NT2/D1 (cell line): ENCODE measurements around the gene CEP41.
"Not testable (repeated sequence)": the region's sequence is repeated elsewhere in the genome, so short reads cannot be mapped to it uniquely, and the experiment has no call there.

Experiments
- DNase-seq: peaks from one replicate; pipeline ENCODE4 v3.0.0-alpha.2; 2011; ENCODE audit warnings: low read depth, low spot score
- H3K27me3 ChIP-seq: 2 replicates; pipeline ENCODE4 v1.6.0; 2011; ENCODE audit warnings: mild to moderate bottlenecking; ENCODE audit not compliant: insufficient read length, insufficient read depth
- H3K36me3 ChIP-seq: 2 replicates; pipeline ENCODE4 v1.6.1; 2011; ENCODE audit warnings: mild to moderate bottlenecking, low read length, mixed read lengths; ENCODE audit not compliant: insufficient read depth, insufficient read length
- H3K4me1 ChIP-seq: 2 replicates; pipeline ENCODE4 v1.5.1; 2011; ENCODE audit not compliant: insufficient read depth, insufficient read length
- H3K4me3 ChIP-seq: 2 replicates; pipeline ENCODE4 v1.5.1; 2011; ENCODE audit warnings: low read depth; ENCODE audit not compliant: insufficient read length
- H3K9ac ChIP-seq: 2 replicates; pipeline ENCODE4 v1.6.0; 2011; ENCODE audit warnings: low read depth; ENCODE audit not compliant: insufficient read length
- H3K9me3 ChIP-seq: 2 replicates; pipeline ENCODE4 v1.5.1; 2011; ENCODE audit warnings: mild to moderate bottlenecking, low read length; ENCODE audit not compliant: insufficient read depth
- SUZ12 ChIP-seq: IDR thresholded peaks from 2 replicates; pipeline ENCODE4 v1.6.1; 2011; ENCODE audit not compliant: insufficient read length, insufficient read depth; ENCODE audit errors: extremely low read depth
- YY1 ChIP-seq: IDR thresholded peaks from 2 replicates; pipeline ENCODE4 v1.6.1; 2011; ENCODE audit not compliant: insufficient read length, insufficient read depth
- ZNF274 ChIP-seq: IDR thresholded peaks from 2 replicates; pipeline ENCODE4 v1.6.1; 2011; ENCODE audit warnings: mild to moderate bottlenecking, low read depth, low read length

The CEP41 gene

GRCh38 chr7:130380861-130381455 is 59.9 kb downstream of the CEP41 start:
- no peak for TF ChIP-seq ZNF274
- no peak for TF ChIP-seq SUZ12
- TF ChIP-seq YY1 = no peak
- Histone ChIP-seq H3K4me1 (peaks cover 7% of the 10 kb centered on the region), H3K27me3 (no peaks in the 10 kb centered on the region), H3K9me3 (peaks cover 13% of the 10 kb centered on the region; the same call in 1 of the 2 replicates), H3K9ac (no peak overlapping the region), H3K4me3 (no peak overlapping the region), H3K36me3 (no peaks in the 10 kb centered on the region)
- no peak for DNase-seq

GRCh38 chr7:130379921-130380860 is 60.6 kb downstream of the CEP41 start, which contains the start of gene CPA1:
TSS of gene CPA1 (plus strand) at chr7:130380494. CDS start at chr7:130380521, 27 bp downstream.
- Histone ChIP-seq H3K36me3 (no peaks in the 10 kb centered on the region), H3K4me3 (no peak within 1 kb of the TSS), H3K9me3 (peaks cover 17% of the 10 kb centered on the region; the same call in 1 of the 2 replicates), H3K27me3 (no peaks in the 10 kb centered on the region), H3K4me1 (peaks cover 7% of the 10 kb centered on the region), H3K9ac (no peak within 1 kb of the TSS)
- TF ChIP-seq SUZ12 (no peak), YY1 (no peak), ZNF274 (no peak)
- no peak for DNase-seq

GRCh38 chr7:130379532-130379920 is 61.3 kb downstream of the CEP41 start:
- Histone ChIP-seq H3K27me3 (no peaks in the 10 kb centered on the region), H3K4me3 (no peak overlapping the region), H3K4me1 (peaks cover 7% of the 10 kb centered on the region), H3K9me3 (peaks cover 17% of the 10 kb centered on the region; the same call in 1 of the 2 replicates), H3K36me3 (no peaks in the 10 kb centered on the region), H3K9ac (no peak overlapping the region)
- no peak for DNase-seq
- no peak for TF ChIP-seq ZNF274
- no peak for TF ChIP-seq SUZ12
- no peak for TF ChIP-seq YY1

- H3K4me3 ChIP-seq = no peak overlapping the region
- H3K9me3 ChIP-seq = peaks cover 17% of the 10 kb centered on the region; the same call in 1 of the 2 replicates
- no peak for DNase-seq
- TF ChIP-seq SUZ12 (no peak), ZNF274 (no peak), YY1 (no peak)
- no peaks in the 10 kb centered on the region for H3K36me3 ChIP-seq
- no peak overlapping the region for H3K9ac ChIP-seq
- H3K27me3 ChIP-seq = no peaks in the 10 kb centered on the region
- peaks cover 8% of the 10 kb centered on the region for H3K4me1 ChIP-seq
Measured at GRCh38 chr7:130379019-130379418, 61.8 kb downstream of the CEP41 start.

- H3K9ac ChIP-seq = no peak overlapping the region
Measured at GRCh38 chr7:130377178-130377577, 63.6 kb downstream of the CEP41 start.

GRCh38 chr7:130376461-130376860 is 64.4 kb downstream of the CEP41 start:
- not testable (repeated sequence) for H3K27me3 ChIP-seq, H3K9ac ChIP-seq

More at GRCh38 chr7:130377178-130377577, 63.6 kb downstream of the CEP41 start:
- Histone ChIP-seq H3K4me3 (no peak overlapping the region), H3K27me3 (no peaks in the 10 kb centered on the region), H3K9me3 (peaks cover 17% of the 10 kb centered on the region; the same call in 1 of the 2 replicates), H3K4me1 (peaks cover 9% of the 10 kb centered on the region), H3K36me3 (no peaks in the 10 kb centered on the region)
- no peak for DNase-seq
- TF ChIP-seq SUZ12 = no peak
- no peak for TF ChIP-seq YY1
- TF ChIP-seq ZNF274 = no peak

GRCh38 chr7:130374507-130374906 is 66.3 kb downstream of the CEP41 start:
- no peaks in the 10 kb centered on the region for H3K27me3 ChIP-seq
- no peaks in the 10 kb centered on the region for H3K36me3 ChIP-seq
- H3K9me3 ChIP-seq = peaks cover 21% of the 10 kb centered on the region; the same call in 1 of the 2 replicates
- no peak overlapping the region for H3K9ac ChIP-seq
- no peak for TF ChIP-seq SUZ12
- no peak for TF ChIP-seq ZNF274
- no peak for TF ChIP-seq YY1
- no peak overlapping the region for H3K4me3 ChIP-seq
- H3K4me1 ChIP-seq = peaks cover 2% of the 10 kb centered on the region
- no peak for DNase-seq

More at GRCh38 chr7:130376461-130376860, 64.4 kb downstream of the CEP41 start:
- not testable (repeated sequence) for H3K4me1 ChIP-seq, DNase-seq, H3K4me3 ChIP-seq, H3K36me3 ChIP-seq
- H3K9me3 ChIP-seq = peaks cover 21% of the 10 kb centered on the region; the same call in 1 of the 2 replicates
